Suprapubic skin (tissue), 4 donors: ENCODE results near the gene MCUR1. TPM values are rescaled to one million over a fixed set of nuclear protein-coding genes. Genes with fewer than 3 reads are reported as not detected.
"Not testable (repeated sequence)": the region's sequence is repeated elsewhere in the genome, so short reads cannot be mapped to it uniquely, and the experiment has no call there.

ENCODE experiments used
- DNase-seq, 2 donors: peaks; one replicate each; pipeline ENCODE4 v3.0.0-alpha.2; 2019; ENCODE audit warnings: low spot score in 2 of 2
- H3K27ac ChIP-seq: fragments of 200-600 bp; sonication (generic); one replicate; pipeline ENCODE4 v1.5.1; 2019
- H3K27me3 ChIP-seq: fragments of 200-600 bp; sonication (generic); one replicate; pipeline ENCODE4 v1.5.1; 2019
- H3K36me3 ChIP-seq: fragments of 200-600 bp; sonication (generic); one replicate; pipeline ENCODE4 v1.5.1; 2019
- H3K4me1 ChIP-seq: fragments of 200-600 bp; sonication (generic); one replicate; pipeline ENCODE4 v1.5.1; 2019
- H3K4me3 ChIP-seq: fragments of 200-600 bp; sonication (generic); one replicate; pipeline ENCODE4 v1.5.1; 2019; ENCODE audit warnings: mild to moderate bottlenecking
- H3K9me3 ChIP-seq: fragments of 200-600 bp; sonication (generic); one replicate; pipeline ENCODE4 v1.5.1; 2019
- EP300 ChIP-seq: sonication (generic); formaldehyde crosslinking; IDR thresholded peaks from one replicate; pipeline ENCODE4 v1.6.1; 2017; ENCODE audit warnings: antibody characterized with exemption
- POLR2A ChIP-seq, 2 donors: fragments of 450-650 bp; IDR thresholded peaks; one replicate each; pipeline ENCODE4 v1.6.1; 2017; ENCODE audit warnings: antibody characterized with exemption in 2 of 2, mild to moderate bottlenecking in 2 of 2, moderate library complexity in 2 of 2
- POLR2AphosphoS5 ChIP-seq, 3 donors: sonication (generic); formaldehyde crosslinking; IDR thresholded peaks; one replicate each; pipeline ENCODE4 v1.6.1; 2017; ENCODE audit warnings: antibody characterized with exemption in 3 of 3
- WGBS: methylation state at CpG from one replicate; pipeline ENCODE4 v1.1.5; 2018; 5-methylcytosine and 5-hydroxymethylcytosine counted together
- total RNA-seq, 4 donors: library from RNA; depleted of rRNA; stranded (reverse); fragments of >200 nt; gene quantifications; one replicate each; pipeline ENCODE4 v1.1.0, GENCODE V29; 2016
- TF ChIP-seq, protein P1 (sequence below), 2 donors: fragments of 200-600 bp in 1 of 2; fragments of 450-650 bp in 1 of 2; sonication (generic) in 1 of 2; IDR thresholded peaks; one replicate each; pipeline ENCODE4 v1.5.1; 2016 to 2019; ENCODE audit warnings: antibody characterized with exemption in 2 of 2, mild to moderate bottlenecking in 1 of 2, moderate library complexity in 1 of 2

Gene MCUR1
- total RNA-seq, 4 donors from 2014 or later: 20.8 to 30.7 (median 27.8) TPM

GRCh38 chr6:13846841-13847240, 32.5 kb upstream of the MCUR1 start:
- 84% methylated on average over 13 of the region's 13 CpGs for WGBS
- Histone ChIP-seq H3K4me3 (no peak overlapping the region), H3K9me3 (no peaks in the 10 kb centered on the region), H3K4me1 (no peaks in the 10 kb centered on the region), H3K27ac (no peak overlapping the region), H3K27me3 (no peaks in the 10 kb centered on the region), H3K36me3 (no peaks in the 10 kb centered on the region)
- TF ChIP-seq POLR2A (IDR thresholded peaks at IDR 0.05) (no peak), EP300 (no peak), POLR2AphosphoS5 (IDR thresholded peaks at IDR 0.05) (no peak)
- TF ChIP-seq, protein P1, sequence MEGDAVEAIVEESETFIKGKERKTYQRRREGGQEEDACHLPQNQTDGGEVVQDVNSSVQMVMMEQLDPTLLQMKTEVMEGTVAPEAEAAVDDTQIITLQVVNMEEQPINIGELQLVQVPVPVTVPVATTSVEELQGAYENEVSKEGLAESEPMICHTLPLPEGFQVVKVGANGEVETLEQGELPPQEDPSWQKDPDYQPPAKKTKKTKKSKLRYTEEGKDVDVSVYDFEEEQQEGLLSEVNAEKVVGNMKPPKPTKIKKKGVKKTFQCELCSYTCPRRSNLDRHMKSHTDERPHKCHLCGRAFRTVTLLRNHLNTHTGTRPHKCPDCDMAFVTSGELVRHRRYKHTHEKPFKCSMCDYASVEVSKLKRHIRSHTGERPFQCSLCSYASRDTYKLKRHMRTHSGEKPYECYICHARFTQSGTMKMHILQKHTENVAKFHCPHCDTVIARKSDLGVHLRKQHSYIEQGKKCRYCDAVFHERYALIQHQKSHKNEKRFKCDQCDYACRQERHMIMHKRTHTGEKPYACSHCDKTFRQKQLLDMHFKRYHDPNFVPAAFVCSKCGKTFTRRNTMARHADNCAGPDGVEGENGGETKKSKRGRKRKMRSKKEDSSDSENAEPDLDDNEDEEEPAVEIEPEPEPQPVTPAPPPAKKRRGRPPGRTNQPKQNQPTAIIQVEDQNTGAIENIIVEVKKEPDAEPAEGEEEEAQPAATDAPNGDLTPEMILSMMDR (IDR thresholded peaks at IDR 0.05): no peak
- DNase-seq: no peak

- no peak overlapping the region for H3K4me3 ChIP-seq
- DNase-seq: no peak
- 82% methylated on average over 5 of the region's 5 CpGs for WGBS
- H3K9me3 ChIP-seq: no peaks in the 10 kb centered on the region
- no peaks in the 10 kb centered on the region for H3K27me3 ChIP-seq
- no peak overlapping the region for H3K27ac ChIP-seq
- H3K36me3 ChIP-seq: no peaks in the 10 kb centered on the region
- TF ChIP-seq, protein P1 (IDR thresholded peaks at IDR 0.05): no peak
- no peak for TF ChIP-seq POLR2AphosphoS5 (IDR thresholded peaks at IDR 0.05)
- TF ChIP-seq POLR2A (IDR thresholded peaks at IDR 0.05): no peak
- no peak for TF ChIP-seq EP300
- H3K4me1 ChIP-seq: peaks cover 15% of the 10 kb centered on the region
Observed at GRCh38 chr6:13841936-13842335, 27.6 kb upstream of the MCUR1 start.

GRCh38 chr6:13838616-13839015, 24.3 kb upstream of the MCUR1 start:
- no peaks in the 10 kb centered on the region for H3K9me3 ChIP-seq
- TF ChIP-seq EP300: no peak
- TF ChIP-seq POLR2AphosphoS5 (IDR thresholded peaks at IDR 0.05): no peak
- TF ChIP-seq, protein P1 (IDR thresholded peaks at IDR 0.05): no peak
- TF ChIP-seq POLR2A (IDR thresholded peaks at IDR 0.05): no peak
- 76% methylated on average over 3 of the region's 3 CpGs for WGBS
- DNase-seq: no peak
- no peak overlapping the region for H3K4me3 ChIP-seq
- no peak overlapping the region for H3K27ac ChIP-seq
- no peaks in the 10 kb centered on the region for H3K36me3 ChIP-seq
- H3K27me3 ChIP-seq: no peaks in the 10 kb centered on the region
- peaks cover 15% of the 10 kb centered on the region for H3K4me1 ChIP-seq

DNA sequence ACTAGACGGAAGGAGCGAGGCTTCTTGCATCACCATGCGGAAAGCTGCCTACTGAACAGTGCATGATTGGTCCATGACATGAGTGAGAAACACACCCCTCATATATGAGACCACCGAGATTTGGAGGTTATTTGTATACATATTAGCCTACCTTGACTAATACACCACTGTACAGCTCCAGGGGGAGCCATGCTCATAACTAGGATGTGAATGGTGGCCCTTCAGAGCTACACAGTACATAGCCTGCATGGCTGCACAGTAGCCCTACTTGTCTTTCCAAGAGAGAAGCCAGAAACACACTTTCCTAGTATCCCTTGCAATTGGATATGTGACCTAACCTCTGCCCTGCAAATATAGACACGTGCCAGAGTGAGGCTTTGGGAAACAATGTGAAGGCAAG, 21.8 kb upstream of the MCUR1 start:
- Histone ChIP-seq H3K4me1 (peaks cover 15% of the 10 kb centered on the region), H3K9me3 (no peaks in the 10 kb centered on the region), H3K27ac (no peak overlapping the region), H3K27me3 (no peaks in the 10 kb centered on the region), H3K4me3 (no peak overlapping the region), H3K36me3 (no peaks in the 10 kb centered on the region)
- 98% methylated on average over 5 of the region's 5 CpGs for WGBS
- TF ChIP-seq POLR2AphosphoS5 (IDR thresholded peaks at IDR 0.05): no peak
- TF ChIP-seq, protein P1 (IDR thresholded peaks at IDR 0.05): no peak
- TF ChIP-seq EP300: no peak
- TF ChIP-seq POLR2A (IDR thresholded peaks at IDR 0.05): no peak
- DNase-seq: no peak

- Histone ChIP-seq H3K9me3 (no peaks in the 10 kb centered on the region), H3K36me3 (no peaks in the 10 kb centered on the region), H3K4me3 (no peak overlapping the region), H3K4me1 (peaks cover 8% of the 10 kb centered on the region), H3K27ac (no peak overlapping the region), H3K27me3 (no peaks in the 10 kb centered on the region)
- TF ChIP-seq POLR2AphosphoS5 (IDR thresholded peaks at IDR 0.05): no peak
- no peak for TF ChIP-seq POLR2A (IDR thresholded peaks at IDR 0.05)
- no peak for TF ChIP-seq EP300
- TF ChIP-seq, protein P1 (IDR thresholded peaks at IDR 0.05): no peak
- WGBS: 65% methylated on average over 1 of the region's 1 CpG
- no peak for DNase-seq
Observed at GRCh38 chr6:13834790-13835189, 20.4 kb upstream of the MCUR1 start.

GRCh38 chr6:13834018-13834417, 19.7 kb upstream of the MCUR1 start:
- DNase-seq, H3K27ac ChIP-seq: not testable (repeated sequence)
- 72% methylated on average over 4 of the region's 5 CpGs for WGBS

More at GRCh38 chr6:13834018-13834417, 19.7 kb upstream of the MCUR1 start:
- H3K4me3 ChIP-seq, H3K27me3 ChIP-seq, H3K4me1 ChIP-seq, H3K36me3 ChIP-seq, H3K9me3 ChIP-seq: not testable (repeated sequence)
